RWPE2 (cell line): ENCODE results near the gene CRY1.
"Not testable (repeated sequence)": the region's sequence is repeated elsewhere in the genome, so short reads cannot be mapped to it uniquely, and the experiment has no call there.

Experiments
- ATAC-seq: fragments of 200-7000 bp; cut with Tn5 transposase; 3 replicates; pipeline ENCODE4 v1.9.1; 2021; ENCODE audit warnings: low read depth
- DNase-seq: peaks from one replicate; pipeline ENCODE4 v3.0.0-alpha.2; 2020; ENCODE audit warnings: low spot score
- H3K27ac ChIP-seq: fragments of 450-650 bp; 2 replicates; pipeline ENCODE4 v1.5.1; 2017; ENCODE audit warnings: mild to moderate bottlenecking; ENCODE audit not compliant: poor library complexity, severe bottlenecking
- H3K27me3 ChIP-seq: fragments of 250-450 bp; sonication (Bioruptor Pico); 2 replicates; pipeline ENCODE4 v1.5.1; 2021; ENCODE audit warnings: mild to moderate bottlenecking, moderate library complexity; ENCODE audit not compliant: insufficient read depth, poor library complexity, severe bottlenecking
- H3K36me3 ChIP-seq: fragments of 250-450 bp; sonication (Bioruptor Pico); 2 replicates; pipeline ENCODE4 v1.5.1; 2020; ENCODE audit warnings: low read depth, mild to moderate bottlenecking, moderate library complexity
- H3K4me1 ChIP-seq: fragments of 250-450 bp; sonication (Bioruptor Pico); 2 replicates; pipeline ENCODE4 v1.5.1; 2021; ENCODE audit warnings: mild to moderate bottlenecking, moderate library complexity; ENCODE audit not compliant: insufficient read depth, poor library complexity, severe bottlenecking
- H3K4me3 ChIP-seq: fragments of 250-450 bp; sonication (Bioruptor Pico); 2 replicates; pipeline ENCODE4 v1.5.1; 2021; ENCODE audit warnings: mild to moderate bottlenecking, moderate library complexity; ENCODE audit not compliant: severe bottlenecking
- H3K9me3 ChIP-seq: fragments of 250-450 bp; sonication (Bioruptor Pico); 2 replicates; pipeline ENCODE4 v1.5.1; 2021; ENCODE audit warnings: mild to moderate bottlenecking, moderate library complexity; ENCODE audit not compliant: severe bottlenecking
- CTCF ChIP-seq: fragments of 450-650 bp; IDR thresholded peaks from one replicate; pipeline ENCODE4 v1.5.1; 2017; ENCODE audit warnings: mild to moderate bottlenecking, moderate library complexity; ENCODE audit not compliant: poor library complexity, severe bottlenecking

The CRY1 gene

DNA sequence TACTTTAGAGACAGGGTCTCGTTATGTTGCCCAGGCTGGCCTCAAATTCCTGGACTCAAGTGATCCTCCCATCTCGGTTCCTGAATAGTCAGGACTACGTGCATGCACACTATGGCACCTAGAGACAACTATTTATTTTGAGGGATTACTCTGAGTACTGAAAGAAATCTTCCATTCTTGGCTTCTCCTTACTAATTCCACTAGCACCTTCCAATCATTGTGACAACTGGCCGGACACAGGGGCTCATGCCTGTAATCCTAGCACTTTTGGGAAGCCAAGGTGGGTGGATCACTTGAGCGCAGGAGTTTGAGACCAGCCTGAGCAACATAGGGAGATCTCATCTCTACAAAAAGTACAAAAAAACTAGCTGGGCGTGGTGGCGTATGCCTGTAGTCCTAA is 64.3 kb downstream of the CRY1 start:
- no peak overlapping the region for H3K27ac ChIP-seq
- H3K4me3 ChIP-seq: no peak overlapping the region
- ATAC-seq (no peak), DNase-seq (no peak)
- H3K9me3 ChIP-seq: no peaks in the 10 kb centered on the region
- no peak for TF ChIP-seq CTCF
- no peaks in the 10 kb centered on the region for H3K36me3 ChIP-seq
- H3K27me3 ChIP-seq: no peaks in the 10 kb centered on the region
- H3K4me1 ChIP-seq: peaks cover 31% of the 10 kb centered on the region

- H3K27ac ChIP-seq: peak overlapping the region; percentile 61
- TF ChIP-seq CTCF: no peak
- peaks cover 31% of the 10 kb centered on the region for H3K4me1 ChIP-seq
- H3K9me3 ChIP-seq: no peaks in the 10 kb centered on the region
- no peaks in the 10 kb centered on the region for H3K27me3 ChIP-seq
- peak; percentile 98 for ATAC-seq
- no peak for DNase-seq
- H3K4me3 ChIP-seq: no peak overlapping the region
- H3K36me3 ChIP-seq: no peaks in the 10 kb centered on the region
Measured at GRCh38 chr12:107027636-107028053, 65.7 kb downstream of the CRY1 start.

GRCh38 chr12:107026806-107027635 is 66.3 kb downstream of the CRY1 start:
- no peaks in the 10 kb centered on the region for H3K9me3 ChIP-seq
- TF ChIP-seq CTCF: no peak
- no peaks in the 10 kb centered on the region for H3K36me3 ChIP-seq
- H3K4me1 ChIP-seq: peaks cover 31% of the 10 kb centered on the region
- H3K27ac ChIP-seq: peak overlapping the region; percentile 61
- H3K27me3 ChIP-seq: no peaks in the 10 kb centered on the region
- peak; percentile 11 for ATAC-seq
- no peak overlapping the region for H3K4me3 ChIP-seq
- DNase-seq: no peak

DNA sequence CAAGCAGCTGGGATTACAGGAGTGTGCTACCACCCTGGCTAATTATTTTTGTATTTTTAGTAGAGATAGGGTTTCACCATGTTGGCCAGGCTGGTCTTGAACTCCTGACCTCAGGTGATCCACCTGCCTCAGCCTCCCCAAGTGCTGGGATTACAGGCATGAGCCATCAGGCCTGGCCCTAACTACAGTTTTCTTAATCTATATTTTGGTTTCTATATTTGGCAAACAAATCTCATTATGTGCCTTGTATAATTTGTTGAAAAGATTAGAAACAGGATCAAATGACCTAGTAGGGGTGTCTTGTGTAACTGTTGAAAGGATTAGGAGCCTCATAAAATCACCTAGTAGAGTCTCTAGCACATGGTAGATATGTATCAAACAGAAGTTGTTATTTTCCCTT is 67.0 kb downstream of the CRY1 start:
- Histone ChIP-seq H3K4me1 (peaks cover 31% of the 10 kb centered on the region), H3K27ac (peak overlapping the region; percentile 61)
- ATAC-seq, H3K4me3 ChIP-seq, DNase-seq, H3K27me3 ChIP-seq, H3K36me3 ChIP-seq, H3K9me3 ChIP-seq: not testable (repeated sequence)

DNA sequence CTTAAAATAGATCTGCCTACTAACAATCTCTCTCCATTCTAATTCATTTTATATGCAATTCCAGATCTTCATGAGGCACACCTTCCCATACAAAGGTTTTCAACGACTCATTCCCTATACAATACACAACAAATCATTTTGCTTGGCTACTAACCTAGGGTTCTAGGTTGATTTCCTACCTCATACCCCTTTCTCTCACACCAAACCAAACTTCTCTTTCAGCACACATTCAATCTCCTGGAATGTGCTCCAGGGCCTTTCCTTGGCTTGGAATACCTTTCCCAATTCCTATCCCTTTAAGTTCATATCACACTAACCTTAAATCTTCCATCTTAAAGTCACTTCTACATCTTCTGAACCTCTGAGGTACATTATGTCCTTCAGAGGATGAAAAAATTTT is 67.7 kb downstream of the CRY1 start:
- ATAC-seq: peak; percentile 20; the same call in 1 of the 3 replicates
- DNase-seq: no peak
- no peak overlapping the region for H3K4me3 ChIP-seq
- H3K4me1 ChIP-seq: peaks cover 31% of the 10 kb centered on the region
- no peaks in the 10 kb centered on the region for H3K36me3 ChIP-seq
- no peaks in the 10 kb centered on the region for H3K9me3 ChIP-seq
- no peak for TF ChIP-seq CTCF
- H3K27ac ChIP-seq: no peak overlapping the region
- no peaks in the 10 kb centered on the region for H3K27me3 ChIP-seq
